Panc1 (cell line): ENCODE results near the gene ITPR2. TPM values are rescaled to one million over a fixed set of nuclear protein-coding genes. Genes with fewer than 3 reads are reported as not detected.

Experiments used
- ATAC-seq: fragments of 200-7000 bp; cut with Tn5 transposase; 2 replicates; pipeline ENCODE4 v1.9.1; 2020; ENCODE audit warnings: mild to moderate bottlenecking, moderate library complexity
- BruUV-seq: library from RNA; stranded (reverse); fragments of 400-500 nt; replicated peaks from 2 replicates; lab custom pipeline; 2021; lab: Mats Ljungman, UMichigan
- CTCF ChIA-PET: fragments of 300-600 bp; sonication (Branson Sonifier 250); formaldehyde crosslinking; loops from one replicate; lab custom pipeline; 2022; ENCODE audit warnings: antibody characterized with exemption; lab: Charles Lee
- POLR2A ChIA-PET: fragments of 300-600 bp; sonication (Branson Sonifier 250); formaldehyde crosslinking; loops from one replicate; lab custom pipeline; 2022; ENCODE audit warnings: antibody characterized with exemption; lab: Charles Lee
- DNase-seq: peaks from one replicate; pipeline ENCODE4 v3.0.0-alpha.2; 2010; ENCODE audit warnings: low read depth, low spot score
- H3K27ac ChIP-seq: 2 replicates; pipeline ENCODE4 v1.5.1; 2011; ENCODE audit warnings: mild to moderate bottlenecking, low read length, inconsistent platforms
- H3K27me3 ChIP-seq: fragments of 200-500 bp; sonication (Bioruptor generic); 2 replicates; pipeline ENCODE4 v1.6.0; 2014; ENCODE audit warnings: low read length, inconsistent platforms; ENCODE audit not compliant: control insufficient read depth, insufficient read depth
- H3K36me3 ChIP-seq: fragments of 200-500 bp; sonication (Bioruptor generic); 2 replicates; pipeline ENCODE4 v1.5.1; 2014; ENCODE audit warnings: inconsistent platforms, mild to moderate bottlenecking, low read length, moderate library complexity; ENCODE audit not compliant: control insufficient read depth, insufficient read depth
- H3K4me1 ChIP-seq: 2 replicates; pipeline ENCODE4 v1.5.1; 2011; ENCODE audit warnings: inconsistent platforms, mild to moderate bottlenecking, low read length, moderate library complexity; ENCODE audit not compliant: control insufficient read depth, insufficient read depth
- H3K4me3 ChIP-seq, 2 experiments: 2 replicates each; pipeline ENCODE4 v1.5.1; 2011 to 2012; ENCODE audit warnings: low read depth in 2 of 2, low read length in 2 of 2, mild to moderate bottlenecking in 2 of 2, inconsistent platforms in 1 of 2, moderate library complexity in 1 of 2
- H3K9me3 ChIP-seq: fragments of 200-500 bp; sonication (Bioruptor generic); 2 replicates; pipeline ENCODE4 v1.5.1; 2014; ENCODE audit warnings: low read depth, mild to moderate bottlenecking, inconsistent platforms, low read length, moderate library complexity; ENCODE audit not compliant: control insufficient read depth, insufficient read depth
- CTCF ChIP-seq: fragments of 450-650 bp; IDR thresholded peaks from 2 replicates; pipeline ENCODE4 v1.5.1; 2017; ENCODE audit warnings: mild to moderate bottlenecking
- POLR2AphosphoS5 ChIP-seq: IDR thresholded peaks from 2 replicates; pipeline ENCODE4 v1.6.1; 2012; ENCODE audit warnings: mild to moderate bottlenecking, low read depth, low read length, moderate library complexity
- REST ChIP-seq, 2 experiments: IDR thresholded peaks; 2 replicates each; pipeline ENCODE4 v1.6.1; 2011 to 2012; ENCODE audit warnings: low read depth in 2 of 2, control low read depth in 1 of 2, low read length in 1 of 2, mild to moderate bottlenecking in 1 of 2, moderate library complexity in 1 of 2; ENCODE audit not compliant: insufficient read depth in 1 of 2
- SIN3A ChIP-seq: IDR thresholded peaks from 2 replicates; pipeline ENCODE4 v1.6.1; 2012; ENCODE audit warnings: low read depth, mild to moderate bottlenecking, low read length, moderate library complexity, borderline replicate concordance; ENCODE audit not compliant: insufficient read depth
- TCF7L2 ChIP-seq: IDR thresholded peaks from 2 replicates; pipeline ENCODE4 v1.6.1; 2011; ENCODE audit warnings: mild to moderate bottlenecking, low read depth, low read length, inconsistent platforms
- in situ Hi-C: cut with HindIII; loops from 2 replicates; pipeline ENCODE4 v1.10.0; 2016; ENCODE audit warnings: low sequenced_read_pairs, low pct_unique_long_range_greater_than_20kb
- intact Hi-C: fragments of 100-400 bp; cut with micrococcal nuclease; formaldehyde crosslinking; loops from one replicate; pipeline ENCODE4 v1.10.0; 2022; ENCODE audit not compliant: unreplicated experiment
- total RNA-seq: library from RNA; stranded (reverse); gene quantifications from one replicate; pipeline ENCODE4 v1.2.1, GENCODE V29; 2021; ENCODE audit not compliant: unreplicated experiment

ITPR2 gene
- total RNA-seq, 1 experiment from 2014 or later: 41.8 TPM

- Histone ChIP-seq H3K4me3 (no peak overlapping the region), H3K36me3 (no peaks in the 10 kb centered on the region), H3K9me3 (no peaks in the 10 kb centered on the region), H3K27ac (no peak overlapping the region), H3K27me3 (no peaks in the 10 kb centered on the region), H3K4me1 (peaks cover 24% of the 10 kb centered on the region)
- ChIA-PET POLR2A (no interaction called here), CTCF (no interaction called here)
- no peak for DNase-seq
- no TSS peak for BruUV-seq
- no peak for ATAC-seq
- in situ Hi-C loops (no loop called here), intact Hi-C loops (no loop called here)
- TF ChIP-seq POLR2AphosphoS5 (no peak), REST (IDR thresholded peaks at IDR 0.05; ENCODE audit: insufficient read depth in 1 of 2, low read depth in 2 of 2, low read length in 1 of 2) (no peak), CTCF (no peak), TCF7L2 (no peak), SIN3A (no peak)
Measured at GRCh38 chr12:26823390-26823789, 9.6 kb downstream of the ITPR2 start.

- intact Hi-C loops: no loop called here
- TF ChIP-seq POLR2AphosphoS5: no peak
- no peak for TF ChIP-seq CTCF
- TF ChIP-seq REST (IDR thresholded peaks at IDR 0.05; ENCODE audit: insufficient read depth in 1 of 2, low read depth in 2 of 2, low read length in 1 of 2): no peak
- TF ChIP-seq TCF7L2: no peak
- no peak for TF ChIP-seq SIN3A
- in situ Hi-C loops: no loop called here
- Histone ChIP-seq H3K36me3 (no peaks in the 10 kb centered on the region), H3K4me1 (peaks cover 17% of the 10 kb centered on the region; the same call in 1 of the 2 replicates), H3K27ac (no peak overlapping the region), H3K27me3 (no peaks in the 10 kb centered on the region), H3K9me3 (no peaks in the 10 kb centered on the region), H3K4me3 (no peak overlapping the region)
- ATAC-seq (no peak), DNase-seq (no peak)
- ChIA-PET POLR2A (no interaction called here), CTCF (no interaction called here)
- BruUV-seq: no TSS peak
Measured at GRCh38 chr12:26822026-26822425, 11.0 kb downstream of the ITPR2 start.
